Choroid plexus epithelial cell (primary cell): ENCODE measurements around the gene VPS51.

Experiments used
- DNase-seq: peaks from one replicate; pipeline ENCODE4 v3.0.0-alpha.2; 2010; ENCODE audit warnings: low read depth
- H3K4me3 ChIP-seq: 2 replicates; pipeline ENCODE4 v1.5.1; 2011; ENCODE audit warnings: low read depth, mild to moderate bottlenecking, control low read depth, low read length, moderate library complexity
- TF ChIP-seq, protein P1 (sequence below): conservative IDR thresholded peaks from 2 replicates; pipeline ENCODE4 v1.5.1; 2011; ENCODE audit warnings: low read depth, mild to moderate bottlenecking, control low read depth, inconsistent platforms, low read length, moderate library complexity

VPS51 gene

DNA sequence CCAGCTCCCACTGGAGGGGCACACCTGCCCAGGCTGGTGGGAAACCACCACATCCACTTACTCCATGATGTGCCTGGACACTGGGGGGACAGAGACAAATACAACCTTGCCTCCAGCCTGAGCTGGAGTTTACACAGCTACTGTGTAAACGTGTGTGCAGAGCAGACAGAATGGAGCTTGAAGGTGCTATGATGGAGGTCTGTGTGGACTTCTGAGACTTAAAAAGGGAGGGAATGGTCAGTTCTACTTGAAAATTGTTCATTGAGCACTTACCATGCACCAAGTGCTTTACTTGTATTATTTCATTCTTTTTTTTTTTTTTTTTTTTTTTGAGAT lies 23.4 kb upstream of the VPS51 start:
- H3K4me3 ChIP-seq: no peak overlapping the region
- DNase-seq: no peak
- TF ChIP-seq, protein P1, sequence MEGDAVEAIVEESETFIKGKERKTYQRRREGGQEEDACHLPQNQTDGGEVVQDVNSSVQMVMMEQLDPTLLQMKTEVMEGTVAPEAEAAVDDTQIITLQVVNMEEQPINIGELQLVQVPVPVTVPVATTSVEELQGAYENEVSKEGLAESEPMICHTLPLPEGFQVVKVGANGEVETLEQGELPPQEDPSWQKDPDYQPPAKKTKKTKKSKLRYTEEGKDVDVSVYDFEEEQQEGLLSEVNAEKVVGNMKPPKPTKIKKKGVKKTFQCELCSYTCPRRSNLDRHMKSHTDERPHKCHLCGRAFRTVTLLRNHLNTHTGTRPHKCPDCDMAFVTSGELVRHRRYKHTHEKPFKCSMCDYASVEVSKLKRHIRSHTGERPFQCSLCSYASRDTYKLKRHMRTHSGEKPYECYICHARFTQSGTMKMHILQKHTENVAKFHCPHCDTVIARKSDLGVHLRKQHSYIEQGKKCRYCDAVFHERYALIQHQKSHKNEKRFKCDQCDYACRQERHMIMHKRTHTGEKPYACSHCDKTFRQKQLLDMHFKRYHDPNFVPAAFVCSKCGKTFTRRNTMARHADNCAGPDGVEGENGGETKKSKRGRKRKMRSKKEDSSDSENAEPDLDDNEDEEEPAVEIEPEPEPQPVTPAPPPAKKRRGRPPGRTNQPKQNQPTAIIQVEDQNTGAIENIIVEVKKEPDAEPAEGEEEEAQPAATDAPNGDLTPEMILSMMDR: no peak

DNA sequence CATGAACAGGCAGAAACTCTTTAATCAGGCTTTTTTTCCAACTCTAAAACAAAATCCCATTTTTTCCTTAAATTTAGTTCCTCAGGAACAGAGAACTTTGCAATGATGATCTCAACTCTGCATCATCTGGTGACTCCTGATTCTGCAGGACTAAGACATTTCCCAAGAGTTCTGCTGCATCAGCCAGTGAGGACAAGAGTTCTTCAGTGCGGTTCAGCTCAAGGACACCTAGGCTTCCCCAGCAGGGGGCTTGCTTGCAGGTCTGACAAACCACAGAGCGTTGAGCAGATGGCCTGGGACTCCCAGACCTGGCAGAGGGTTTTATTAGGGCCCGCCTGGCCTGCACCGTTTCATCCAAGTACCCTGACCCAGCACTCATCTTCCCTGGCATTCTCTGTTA lies 18.6 kb upstream of the VPS51 start:
- peak; percentile 32 for DNase-seq
- TF ChIP-seq, protein P1: no peak
- H3K4me3 ChIP-seq: no peak overlapping the region

DNA sequence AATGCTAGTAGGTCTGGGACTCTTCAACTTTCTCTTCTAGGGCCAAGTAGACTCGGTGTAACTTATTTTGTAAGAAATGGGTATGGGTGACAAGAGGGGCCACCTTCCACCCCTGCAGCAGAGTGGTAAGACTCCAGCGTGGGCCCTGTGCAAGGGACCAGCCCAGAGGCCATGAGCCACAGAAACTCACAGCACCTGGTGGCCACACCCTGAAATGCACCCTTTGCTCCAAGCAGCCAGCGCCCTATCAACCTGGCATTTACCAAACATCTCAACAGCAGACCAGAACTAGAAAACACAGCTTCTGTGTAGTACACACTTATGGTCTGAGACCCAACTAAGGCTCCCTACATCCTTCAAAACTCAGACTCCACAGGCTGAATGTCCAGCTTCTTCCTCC lies 17.9 kb upstream of the VPS51 start:
- TF ChIP-seq, protein P1: peak; percentile 76
- peak; percentile 56 for DNase-seq
- no peak overlapping the region for H3K4me3 ChIP-seq

DNA sequence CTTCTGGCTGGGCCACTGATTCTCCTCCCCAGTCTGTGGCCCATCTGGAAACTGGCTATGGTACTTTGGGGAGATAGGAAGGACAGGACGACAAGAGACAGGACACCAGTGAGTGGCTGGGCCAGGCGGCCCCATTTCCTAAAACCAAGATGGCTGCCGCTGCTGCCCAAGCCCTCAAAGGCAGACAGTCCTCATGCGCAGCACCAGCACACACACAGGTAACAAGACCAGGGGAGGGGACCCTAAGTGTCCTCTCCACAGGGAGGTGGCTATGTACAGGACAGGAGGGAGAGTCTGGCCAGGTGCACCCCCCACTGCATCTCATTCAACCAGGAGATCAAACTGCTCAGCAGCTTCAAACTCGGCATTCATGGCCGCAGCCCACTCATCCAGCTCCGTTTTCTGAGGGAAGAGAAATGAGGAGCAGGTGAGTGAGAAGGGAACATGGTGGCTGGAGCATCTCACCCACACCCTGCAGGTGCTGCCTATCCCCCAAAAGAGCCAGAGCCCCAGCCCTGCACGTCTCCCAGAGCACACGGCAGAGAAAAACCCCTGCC lies 17.1 kb upstream of the VPS51 start:
- no peak for DNase-seq
- no peak overlapping the region for H3K4me3 ChIP-seq
- TF ChIP-seq, protein P1: no peak

DNA sequence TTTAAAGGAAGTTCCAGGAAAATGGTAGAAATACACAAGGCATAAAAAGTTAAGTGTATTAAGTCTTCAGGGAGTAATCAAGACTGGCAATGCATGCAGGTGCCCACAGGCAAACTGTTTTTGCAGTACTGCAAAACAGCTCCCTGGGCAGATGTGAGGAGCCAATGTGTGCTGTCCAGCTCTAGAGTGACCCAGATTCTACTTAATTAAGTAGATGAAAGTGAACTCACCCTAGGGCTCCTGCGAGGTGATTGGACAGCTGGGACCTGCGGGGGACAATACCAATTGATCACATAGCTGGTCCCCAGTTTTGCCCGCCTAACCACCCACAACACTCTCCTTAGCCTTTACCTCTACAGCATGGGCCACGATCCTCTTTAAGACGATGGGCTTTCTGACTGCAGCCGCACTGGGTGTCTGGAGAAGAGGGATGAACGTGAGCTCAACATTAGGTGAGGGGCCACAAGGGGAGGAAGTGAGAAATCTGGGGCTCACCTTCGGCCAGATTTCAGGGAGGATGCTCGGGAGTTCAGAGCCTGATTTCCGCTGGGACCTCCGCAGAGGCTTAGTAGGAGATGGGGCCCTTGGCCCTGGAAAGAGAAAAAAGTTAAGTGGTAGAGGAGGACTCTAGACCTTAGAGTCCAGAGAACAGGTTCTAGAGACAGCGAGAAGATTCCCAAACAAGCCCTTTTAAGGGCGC lies 12.7 kb upstream of the VPS51 start:
- TF ChIP-seq, protein P1: no peak
- DNase-seq: no peak
- peak overlapping the region; percentile 93 for H3K4me3 ChIP-seq

DNA sequence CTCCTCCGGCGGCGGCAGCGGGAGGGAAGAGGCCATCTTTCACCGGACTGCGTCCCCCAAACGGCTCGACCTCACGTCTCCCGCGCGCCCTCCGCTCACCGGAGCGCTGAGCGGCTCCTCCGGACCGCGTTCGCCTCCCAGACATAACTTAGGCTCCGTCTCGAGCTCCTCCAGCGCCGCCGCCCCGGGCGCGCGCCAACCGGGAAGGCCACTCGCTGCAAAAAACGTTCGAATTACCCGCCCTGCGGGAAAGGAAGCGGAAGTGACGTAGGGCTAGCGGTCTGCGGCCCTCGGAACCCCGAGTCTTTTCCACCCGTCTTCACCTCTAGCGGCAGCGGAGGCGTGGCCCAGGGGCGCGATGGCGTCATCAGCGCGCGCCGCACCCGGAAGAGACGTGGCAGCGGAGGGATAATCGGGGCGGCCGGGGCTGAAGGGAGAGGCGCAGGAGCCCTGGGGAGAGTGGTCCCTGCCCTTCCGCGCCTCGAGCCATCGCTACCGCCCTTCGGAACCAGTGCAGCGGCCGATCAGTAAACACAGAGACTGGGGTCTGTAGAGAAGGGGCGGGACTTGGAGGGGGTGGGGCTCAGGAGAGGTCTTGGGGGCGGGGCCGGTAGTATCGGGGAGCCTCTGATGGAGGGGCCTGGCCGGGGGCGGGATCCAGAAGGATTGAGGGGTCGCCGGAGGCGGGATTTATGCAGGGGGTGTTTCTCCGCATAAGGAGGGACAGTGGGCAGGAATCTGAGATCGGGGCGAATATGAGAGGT lies 12.0 kb upstream of the VPS51 start, which contains the start of the genes CDCA5 and ZFPL1:
TSS of gene CDCA5 (minus strand) at position 207 of the 764 bp plus-strand sequence. CDS start at position 145, 62 bp downstream.
TSS of gene ZFPL1 (plus strand) at position 389 of the 764 bp plus-strand sequence. CDS start 477 bp downstream, outside the sequence.
- peak within 1 kb of the TSS; percentile 93 for H3K4me3 ChIP-seq
- DNase-seq: peak; percentile 97
- TF ChIP-seq, protein P1: peak; percentile 22
